SK-N-SH (cell line): Measurements from ENCODE around the gene CLCN3. TPM values are rescaled to one million over a fixed set of nuclear protein-coding genes. Genes with fewer than 3 reads are reported as not detected.

Experiments used
- CTCF ChIA-PET: fragments of 300-600, 350-600 bp; formaldehyde crosslinking; extraction: SDS; loops from one replicate; lab custom pipeline; 2021; lab: Yijun Ruan, JAX
- POLR2A ChIA-PET: fragments of 350-600 bp; sonication (Branson Sonifier 250); formaldehyde crosslinking; extraction: SDS; loops from one replicate; lab custom pipeline; 2020; ENCODE audit warnings: antibody characterized with exemption, inconsistent platforms; lab: Yijun Ruan, JAX
- DNase-seq: peaks from one replicate; pipeline ENCODE4 v3.0.0; 2012
- H2AFZ ChIP-seq: fragments of 200-600 bp; sonication (generic); 2 replicates; pipeline ENCODE4 v1.8.1; 2016; ENCODE audit warnings: antibody characterized with exemption, mild to moderate bottlenecking, low read depth
- H3F3A ChIP-seq: fragments of 200-600 bp; sonication (generic); replicated peaks from 2 replicates; pipeline ENCODE3; 2016; ENCODE audit warnings: antibody characterized with exemption, mild to moderate bottlenecking; ENCODE audit not compliant: insufficient read depth
- H3K27ac ChIP-seq, 2 experiments: fragments of 200-500 bp in 1 of 2; fragments of 200-600 bp in 1 of 2; sonication (Bioruptor generic) in 1 of 2; sonication (generic), shearing (Covaris generic) in 1 of 2; 2 replicates each; pipeline versions ENCODE4 v1.5.1 to v1.6.1; 2014 to 2016; ENCODE audit warnings: low read depth in 2 of 2, inconsistent platforms in 1 of 2, low read length in 1 of 2, mild to moderate bottlenecking in 1 of 2, mixed read lengths in 1 of 2
- H3K27me3 ChIP-seq: fragments of 200-600 bp; sonication (generic), shearing (Covaris generic); 2 replicates; pipeline ENCODE4 v1.6.1; 2016; ENCODE audit warnings: mixed run types; ENCODE audit not compliant: insufficient read depth
- H3K36me3 ChIP-seq, 2 experiments: fragments of 200-500 bp in 1 of 2; fragments of 200-600 bp in 1 of 2; sonication (Bioruptor generic) in 1 of 2; sonication (generic) in 1 of 2; replicated peaks in 1 of 2; 2 replicates each; pipeline versions ENCODE3 to v1.5.1; 2014 to 2016; ENCODE audit warnings: low read length in 1 of 2, mild to moderate bottlenecking in 1 of 2; ENCODE audit not compliant: insufficient read depth in 2 of 2, control insufficient read depth in 1 of 2
- H3K4me1 ChIP-seq, 2 experiments: fragments of 200-500 bp in 1 of 2; fragments of 200-600 bp in 1 of 2; sonication (Bioruptor generic) in 1 of 2; sonication (generic), shearing (Covaris generic) in 1 of 2; 2 replicates each; pipeline versions ENCODE4 v1.5.1 to v1.6.1; 2014 to 2016; ENCODE audit warnings: low read depth in 1 of 2, low read length in 1 of 2, mixed run types in 1 of 2; ENCODE audit not compliant: insufficient read depth in 2 of 2, control insufficient read depth in 1 of 2
- H3K4me2 ChIP-seq: fragments of 200-600 bp; sonication (generic), shearing (Covaris generic); 2 replicates; pipeline ENCODE4 v1.6.1; 2017; ENCODE audit warnings: mixed run types
- H3K4me3 ChIP-seq, 2 experiments: fragments of 200-500 bp in 1 of 2; fragments of 200-600 bp in 1 of 2; sonication (Bioruptor generic) in 1 of 2; sonication (generic), shearing (Covaris generic) in 1 of 2; 2 replicates each; pipeline versions ENCODE4 v1.5.1 to v1.8.1; 2014 to 2016; ENCODE audit warnings: low read depth in 2 of 2, inconsistent platforms in 1 of 2, low read length in 1 of 2, mild to moderate bottlenecking in 1 of 2, mixed read lengths in 1 of 2, moderate library complexity in 1 of 2
- H3K79me2 ChIP-seq: fragments of 200-600 bp; sonication (generic); 2 replicates; pipeline ENCODE4 v1.8.1; 2017; ENCODE audit warnings: mild to moderate bottlenecking; ENCODE audit not compliant: insufficient read depth
- H3K9ac ChIP-seq: fragments of 200-600 bp; sonication (generic); 2 replicates; pipeline ENCODE4 v1.6.1; 2017; ENCODE audit warnings: mixed run types
- H3K9me2 ChIP-seq: fragments of 200-600 bp; sonication (generic); 2 replicates; pipeline ENCODE4 v1.6.1; 2017; ENCODE audit warnings: mixed run types
- H3K9me3 ChIP-seq: fragments of 200-600 bp; sonication (generic); 2 replicates; pipeline ENCODE4 v1.6.1; 2017; ENCODE audit warnings: mixed run types, mild to moderate bottlenecking, moderate library complexity
- H4K20me1 ChIP-seq: fragments of 200-600 bp; sonication (generic); 2 replicates; pipeline ENCODE4 v1.6.1; 2017; ENCODE audit warnings: mild to moderate bottlenecking, mixed run types; ENCODE audit not compliant: insufficient read depth
- CHD2 ChIP-seq: fragments of 150-350 bp; IDR thresholded peaks from 2 replicates; pipeline ENCODE4 v1.6.1; 2018; ENCODE audit warnings: low read length; ENCODE audit not compliant: partially characterized antibody
- ELF1 ChIP-seq: IDR thresholded peaks from 2 replicates; pipeline ENCODE4 v1.4.0; 2012
- EZH2phosphoT487 ChIP-seq: fragments of 200-600 bp; sonication (generic); IDR thresholded peaks from 2 replicates; pipeline ENCODE4 v1.6.1; 2017; ENCODE audit warnings: low read depth, mixed run types, mild to moderate bottlenecking, antibody characterized with exemption, moderate library complexity, borderline replicate concordance
- GABPA ChIP-seq: IDR thresholded peaks from 2 replicates; pipeline ENCODE4 v1.4.0; 2012; ENCODE audit warnings: low read depth, mild to moderate bottlenecking
- GATA2 ChIP-seq: sonication (generic); formaldehyde crosslinking; IDR thresholded peaks from 2 replicates; pipeline ENCODE4 v1.5.0; 2020; ENCODE audit warnings: mild to moderate bottlenecking, missing genetic modification reagents
- IRF3 ChIP-seq: fragments of 150-350 bp; IDR thresholded peaks from 2 replicates; pipeline ENCODE4 v1.6.1; 2016; ENCODE audit warnings: mild to moderate bottlenecking, low read depth, low read length
- MAX ChIP-seq: IDR thresholded peaks from 2 replicates; pipeline ENCODE4 v1.4.0; 2012; ENCODE audit warnings: low read depth
- MXI1 ChIP-seq: IDR thresholded peaks from 2 replicates; pipeline ENCODE4 v1.6.1; 2012; ENCODE audit warnings: mild to moderate bottlenecking, low read depth, low read length, improper control_type of control experiment
- PBX3 ChIP-seq: IDR thresholded peaks from 2 replicates; pipeline ENCODE4; 2012
- POLR2AphosphoS5 ChIP-seq: IDR thresholded peaks from 2 replicates; pipeline ENCODE4 v1.6.1; 2012; ENCODE audit warnings: low read depth, low read length
- RAD21 ChIP-seq: IDR thresholded peaks from 2 replicates; pipeline ENCODE4 v1.6.1; 2012; ENCODE audit warnings: mild to moderate bottlenecking, low read length
- RCOR1 ChIP-seq: fragments of 150-350 bp; IDR thresholded peaks from 2 replicates; pipeline ENCODE4 v1.6.1; 2017; ENCODE audit warnings: antibody characterized with exemption, low read length
- REST ChIP-seq: IDR thresholded peaks from 2 replicates; pipeline ENCODE4 v1.6.1; 2012; ENCODE audit warnings: mild to moderate bottlenecking, low read depth, low read length, moderate library complexity
- RFX5 ChIP-seq: IDR thresholded peaks from 2 replicates; pipeline ENCODE4 v1.6.1; 2012; ENCODE audit warnings: mild to moderate bottlenecking, improper control_type of control experiment, low read length
- RXRA ChIP-seq: IDR thresholded peaks from 2 replicates; pipeline ENCODE4 v1.4.0; 2012; ENCODE audit warnings: low read depth, mild to moderate bottlenecking, borderline replicate concordance
- SMC3 ChIP-seq: IDR thresholded peaks from 2 replicates; pipeline ENCODE4 v1.6.1; 2012; ENCODE audit warnings: low read depth, low read length, improper control_type of control experiment
- TAF1 ChIP-seq: IDR thresholded peaks from 2 replicates; pipeline ENCODE4 v1.6.1; 2012; ENCODE audit warnings: low read depth, mild to moderate bottlenecking, low read length, moderate library complexity, borderline replicate concordance
- TCF12 ChIP-seq: IDR thresholded peaks from 2 replicates; pipeline ENCODE4 v1.4.0; 2012
- TEAD4 ChIP-seq: IDR thresholded peaks from 2 replicates; pipeline ENCODE4 v1.4.0; 2012; ENCODE audit warnings: mild to moderate bottlenecking, borderline replicate concordance; ENCODE audit not compliant: insufficient read depth
- USF1 ChIP-seq: IDR thresholded peaks from 2 replicates; pipeline ENCODE4 v1.4.0; 2012; ENCODE audit warnings: low read depth, borderline replicate concordance
- USF2 ChIP-seq: fragments of 150-350 bp; IDR thresholded peaks from 2 replicates; pipeline ENCODE4 v1.6.1; 2017; ENCODE audit warnings: antibody characterized with exemption, low read length, low read depth, borderline replicate concordance
- YY1 ChIP-seq: IDR thresholded peaks from 2 replicates; pipeline ENCODE4 v1.4.0; 2012; ENCODE audit warnings: low read depth, mild to moderate bottlenecking
- ZBTB33 ChIP-seq: IDR thresholded peaks from 2 replicates; pipeline ENCODE4 v1.4.0; 2012; ENCODE audit warnings: low read depth, borderline replicate concordance
- WGBS: methylation state at CpG from one replicate; pipeline ENCODE4 v1.1.6; 2017; ENCODE audit warnings: low lambda C conversion rate; 5-methylcytosine and 5-hydroxymethylcytosine counted together
- polyA plus RNA-seq, 3 experiments: library from polyadenylated mRNA; depleted of rRNA; stranded (reverse); fragments of >200 nt; gene quantifications; 2 replicates each; pipeline ENCODE4 v1.2.3, GENCODE V29; 2012

Gene CLCN3
- polyA plus RNA-seq, 1 of the 3 experiments (the other 2 are of a cell fraction) = 11.8 TPM

- Histone ChIP-seq H3K9me3 (no peaks in the 10 kb centered on the region), H3F3A (peaks cover 11% of the 10 kb centered on the region), H3K27ac (peak within 1 kb of the TSS; percentile 35 to 83), H4K20me1 (no peaks in the 10 kb centered on the region), H3K36me3 (peaks cover under 1 to 12% of the 10 kb centered on the region in 2 experiments), H3K9ac (peak within 1 kb of the TSS; percentile 70), H3K4me1 (peaks cover 0 to 13% of the 10 kb centered on the region in 2 experiments; a peak in 3 of 4 replicates), H3K27me3 (no peaks in the 10 kb centered on the region), H2AFZ (peak within 1 kb of the TSS; percentile 88), H3K4me3 (peak within 1 kb of the TSS; percentile 85 to 94), H3K9me2 (no peaks in the 10 kb centered on the region), H3K4me2 (peak within 1 kb of the TSS; percentile 84), H3K79me2 (peaks cover 42% of the 10 kb centered on the region)
- POLR2A ChIA-PET = interaction anchor here (0.8 to 1.2 kb wide), 3 partner anchors 30 to 269 kb away, joined by 3 to 4 read pairs (median 4); partner anchors contain the start of gene MFAP3L
- DNase-seq = peak; percentile 96
- WGBS = 1% methylated on average over 31 of the region's 46 CpGs
- CTCF ChIA-PET = interaction anchor here (1.0 to 1.2 kb wide), 2 partner anchors 53 to 145 kb away, joined by 4 to 7 read pairs; partner anchors contain the start of gene NEK1
- TF ChIP-seq ZBTB33 = no peak
- TF ChIP-seq CHD2 = peak; percentile 25
- no peak for TF ChIP-seq IRF3
- TF ChIP-seq RAD21 = 0 out of 2 replicates have a peak, but pooled peaks have one; percentile 6
- no peak for TF ChIP-seq GATA2
- TF ChIP-seq USF1 = no peak
- no peak for TF ChIP-seq USF2
- TF ChIP-seq TCF12 = peak; percentile 9; the same call in 1 of the 2 replicates
- TF ChIP-seq RXRA = no peak
- no peak for TF ChIP-seq EZH2phosphoT487
- peak; percentile 87 for TF ChIP-seq GABPA
- peak; percentile 81 for TF ChIP-seq ELF1
- peak; percentile 84 for TF ChIP-seq MAX
- TF ChIP-seq RCOR1 = peak; percentile 19; the same call in 1 of the 2 replicates
- TF ChIP-seq MXI1 = peak; percentile 91
- TF ChIP-seq POLR2AphosphoS5 = peak; percentile 87
- no peak; the same call in 1 of the 2 replicates for TF ChIP-seq SMC3
- no peak for TF ChIP-seq PBX3
- TF ChIP-seq TEAD4 = no peak
- TF ChIP-seq RFX5 = no peak
- peak; percentile 62; the same call in 1 of the 2 replicates for TF ChIP-seq YY1
- TF ChIP-seq REST = no peak; the same call in 1 of the 2 replicates
- peak; percentile 87 for TF ChIP-seq TAF1
These were observed 137.3 kb downstream of the CLCN3 start, which contains the start of gene HPF1 for GRCh38 chr4:169757575-169758184. TSS of gene HPF1 (minus strand) at chr4:169757944. CDS start at chr4:169757877, 67 bp downstream.
